Measurements from ENCODE around the gene SYT14. TPM values are rescaled to one million over a fixed set of nuclear protein-coding genes. Genes with fewer than 3 reads are reported as not detected.

SYT14 gene
- polyA plus RNA-seq, 2 of the 4 experiments (the other 2 are of a cell fraction), result 0.01 to 0.06 TPM

- POLR2A ChIA-PET, result no interaction called here
- FAIRE-seq (no peak), DNase-seq (ENCODE audit: low read depth in 1 of 2, low spot score in 1 of 2) (no peak), ATAC-seq (no peak)
- no peak overlapping the region for H3K27ac ChIP-seq
- TF ChIP-seq EHMT2 (IDR thresholded peaks at IDR 0.05; ENCODE audit: low read depth), result no peak
- TF ChIP-seq CEBPB (IDR thresholded peaks at IDR 0.05), result no peak
- no peak for TF ChIP-seq HMGXB4 (CRISPR knock-in tag; IDR thresholded peaks at IDR 0.05; ENCODE audit: borderline replicate concordance)
- no peak for TF ChIP-seq HOXB5 (CRISPR knock-in tag; IDR thresholded peaks at IDR 0.05)
- TF ChIP-seq ESRRA (IDR thresholded peaks at IDR 0.05; ENCODE audit: borderline replicate concordance, low read length), result no peak
- no peak for TF ChIP-seq FOXS1 (CRISPR knock-in tag; IDR thresholded peaks at IDR 0.05)
- no peak for TF ChIP-seq MAFK (IDR thresholded peaks at IDR 0.05; ENCODE audit: partially characterized antibody)
- TF ChIP-seq NR3C1 (IDR thresholded peaks at IDR 0.05), result no peak
- CTCF ChIA-PET, result no interaction called here
- 31% methylated on average over 2 of the region's 2 CpGs for WGBS (ENCODE audit: missing lambda C conversion rate)
- no peaks in the 10 kb centered on the region for H3K9me3 ChIP-seq
- no peak overlapping the region for H3K4me2 ChIP-seq
- H3K4me1 ChIP-seq, result no peaks in the 10 kb centered on the region
- H3K4me3 ChIP-seq, result no peak overlapping the region
Measured at GRCh38 chr1:210159211-210159610, 221.2 kb downstream of the SYT14 start.

- ATAC-seq (no peak), FAIRE-seq (no peak), DNase-seq (ENCODE audit: low read depth in 1 of 2, low spot score in 1 of 2) (no peak)
- Histone ChIP-seq H3K27ac (no peak overlapping the region), H3K4me2 (no peak overlapping the region), H3K4me1 (no peaks in the 10 kb centered on the region), H3K4me3 (no peak overlapping the region), H3K9me3 (no peaks in the 10 kb centered on the region)
- TF ChIP-seq FOXS1 (CRISPR knock-in tag; IDR thresholded peaks at IDR 0.05) (no peak), MAFK (IDR thresholded peaks at IDR 0.05; ENCODE audit: partially characterized antibody) (peak; percentile 75)
- CTCF ChIA-PET, result no interaction called here
- POLR2A ChIA-PET, result no interaction called here
- WGBS (ENCODE audit: missing lambda C conversion rate), result 56% methylated on average over 7 of the region's 7 CpGs
Measured at GRCh38 chr1:210170220-210170619, 232.2 kb downstream of the SYT14 start.

- FAIRE-seq (no peak), ATAC-seq (no peak), DNase-seq (ENCODE audit: low read depth in 1 of 2, low spot score in 1 of 2) (no peak)
- WGBS (ENCODE audit: missing lambda C conversion rate), result 60% methylated on average over 8 of the region's 8 CpGs
- POLR2A ChIA-PET, result no interaction called here
- H3K4me2 ChIP-seq, result no peak overlapping the region
- TF ChIP-seq HES2 (IDR thresholded peaks at IDR 0.05), result no peak
- no peak for TF ChIP-seq ESRRA (IDR thresholded peaks at IDR 0.05; ENCODE audit: borderline replicate concordance, low read length)
- TF ChIP-seq EP300 (IDR thresholded peaks at IDR 0.05), result no peak
- no peak for TF ChIP-seq ZFP36 (IDR thresholded peaks at IDR 0.05; ENCODE audit: borderline replicate concordance, partially characterized antibody)
- no peak for TF ChIP-seq EHMT2 (IDR thresholded peaks at IDR 0.05; ENCODE audit: low read depth)
- no peak for TF ChIP-seq RAD21 (conservative IDR thresholded peaks at IDR 0.05 in 1 of 2, IDR thresholded peaks at IDR 0.05 in 1 of 2)
- TF ChIP-seq SMC3 (IDR thresholded peaks at IDR 0.05), result no peak
- no peak for TF ChIP-seq MAX (IDR thresholded peaks at IDR 0.05)
- no peak for TF ChIP-seq SREBF2 (IDR thresholded peaks at IDR 0.05)
- TF ChIP-seq RFX5 (IDR thresholded peaks at IDR 0.05), result no peak
- TF ChIP-seq ZSCAN20 (CRISPR knock-in tag; IDR thresholded peaks at IDR 0.05), result no peak
- TF ChIP-seq FOSL2 (IDR thresholded peaks at IDR 0.05), result no peak
- TF ChIP-seq FOSL2 (CRISPR knock-in tag; IDR thresholded peaks at IDR 0.05), result no peak
- TF ChIP-seq NFE2L2 (conservative IDR thresholded peaks at IDR 0.05; ENCODE audit: low read length), result no peak
- TF ChIP-seq CBX8 (IDR thresholded peaks at IDR 0.05), result no peak
- TF ChIP-seq EHF (CRISPR knock-in tag; IDR thresholded peaks at IDR 0.05), result no peak
- TF ChIP-seq USF2 (IDR thresholded peaks at IDR 0.05), result no peak
- TF ChIP-seq HEYL (CRISPR knock-in tag; IDR thresholded peaks at IDR 0.05), result no peak
- H3K27ac ChIP-seq, result no peak overlapping the region
- CTCF ChIA-PET, result no interaction called here
- no peaks in the 10 kb centered on the region for H3K9me3 ChIP-seq
- H3K4me1 ChIP-seq, result no peaks in the 10 kb centered on the region
- H3K4me3 ChIP-seq, result no peak overlapping the region
Measured at GRCh38 chr1:210174133-210174532, 236.1 kb downstream of the SYT14 start.
